Mesodermal cell (in vitro differentiated cells): ENCODE results near the gene TNP1. TPM values are rescaled to one million over a fixed set of nuclear protein-coding genes. Genes with fewer than 3 reads are reported as not detected.

ENCODE experiments used
- H3K27ac ChIP-seq: 2 replicates; pipeline ENCODE4 v1.7.0; 2013; ENCODE audit warnings: mild to moderate bottlenecking, low read depth, low read length, moderate library complexity; ENCODE audit not compliant: severe bottlenecking
- H3K36me3 ChIP-seq: 2 replicates; pipeline ENCODE4 v1.7.1; 2013; ENCODE audit warnings: mild to moderate bottlenecking, low read length, moderate library complexity; ENCODE audit not compliant: control insufficient read depth, insufficient read depth
- H3K4me1 ChIP-seq: one replicate; pipeline ENCODE4 v1.7.1; 2013; ENCODE audit warnings: mild to moderate bottlenecking, low read length; ENCODE audit not compliant: insufficient read depth, control insufficient read depth, poor library complexity, severe bottlenecking
- H3K4me3 ChIP-seq: 2 replicates; pipeline ENCODE4 v1.7.0; 2013; ENCODE audit warnings: low read length, control low read depth, mild to moderate bottlenecking; ENCODE audit not compliant: insufficient read depth, poor library complexity, severe bottlenecking; ENCODE audit errors: extremely low read depth
- H3K9me3 ChIP-seq: 2 replicates; pipeline ENCODE4 v1.7.1; 2013; ENCODE audit warnings: mild to moderate bottlenecking, low read length, moderate library complexity; ENCODE audit not compliant: control insufficient read depth
- WGBS, 2 experiments: methylation state at CpG; one replicate each; pipeline ENCODE4 v1.1.5; 2013; ENCODE audit warnings: missing lambda C conversion rate in 2 of 2; ENCODE audit not compliant: insufficient coverage in 2 of 2; 5-methylcytosine and 5-hydroxymethylcytosine counted together
- polyA plus RNA-seq, 2 experiments: library from polyadenylated mRNA; stranded (reverse); fragments of 50-300 nt; gene quantifications; one replicate each; pipeline ENCODE4 v1.2.3, GENCODE V29; 2013

The TNP1 gene
- polyA plus RNA-seq (2013, experiment 1 of 2): not detected
- not detected for polyA plus RNA-seq (2013, experiment 2 of 2)

- no peaks in the 10 kb centered on the region for H3K9me3 ChIP-seq
- WGBS, 2 experiments: 91 to 95% methylated on average over 6 of the region's 6 CpGs
- H3K4me3 ChIP-seq: no peak within 1 kb of the TSS
- H3K4me1 ChIP-seq: no peaks in the 10 kb centered on the region
- no peak within 1 kb of the TSS for H3K27ac ChIP-seq
- no peaks in the 10 kb centered on the region for H3K36me3 ChIP-seq
Observed at GRCh38 chr2:216859944-216860343, at the start of gene TNP1. Gene TNP1, minus strand, starts transcription at chr2:216860064. Its CDS starts 30 bp downstream, at chr2:216860034.

GRCh38 chr2:216908300-216908699 lies 48.4 kb upstream of the TNP1 start:
- Histone ChIP-seq H3K4me1 (no peaks in the 10 kb centered on the region), H3K36me3 (no peaks in the 10 kb centered on the region), H3K9me3 (peaks cover 5% of the 10 kb centered on the region), H3K4me3 (no peak overlapping the region), H3K27ac (no peak overlapping the region)
- 84% methylated on average over 5 to 6 of the region's 6 CpGs for WGBS, 2 experiments

DNA sequence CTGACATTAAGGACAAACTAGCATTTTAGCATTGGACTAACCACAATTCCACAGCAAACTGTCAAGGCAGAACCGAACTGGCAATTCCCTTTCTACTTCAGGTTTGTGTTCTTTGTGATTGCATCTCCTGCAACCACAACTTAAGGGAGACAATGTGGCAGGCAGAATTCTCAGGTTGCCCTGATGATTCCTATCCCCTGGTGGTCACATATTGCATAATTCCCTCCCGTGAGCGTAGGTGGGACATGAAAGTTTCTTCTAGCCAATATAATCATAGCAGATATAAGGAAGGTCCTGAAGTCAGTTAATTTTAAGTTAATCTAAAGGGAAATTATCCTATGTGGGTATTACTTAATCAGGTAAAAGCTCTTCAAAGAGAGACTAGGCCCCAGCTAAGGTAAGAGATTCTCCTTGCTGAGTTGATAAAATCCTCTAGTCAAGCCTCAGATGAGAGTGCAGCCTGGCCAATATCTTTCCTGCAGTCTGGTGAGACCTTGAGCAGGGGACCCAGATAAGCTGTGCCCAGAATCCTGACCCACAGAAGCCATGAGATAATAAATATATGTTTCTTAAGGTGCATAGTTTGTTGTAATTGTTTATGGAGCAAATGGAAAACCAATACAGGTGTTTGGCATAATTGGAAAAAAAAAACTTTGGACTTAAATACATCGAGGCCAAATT lies 45.9 kb upstream of the TNP1 start:
- no peak overlapping the region for H3K27ac ChIP-seq
- no peak overlapping the region for H3K4me3 ChIP-seq
- WGBS, 2 experiments: 83 to 86% methylated on average over 1 of the region's 4 CpGs
- no peaks in the 10 kb centered on the region for H3K36me3 ChIP-seq
- H3K9me3 ChIP-seq: peaks cover 5% of the 10 kb centered on the region
- no peaks in the 10 kb centered on the region for H3K4me1 ChIP-seq

DNA sequence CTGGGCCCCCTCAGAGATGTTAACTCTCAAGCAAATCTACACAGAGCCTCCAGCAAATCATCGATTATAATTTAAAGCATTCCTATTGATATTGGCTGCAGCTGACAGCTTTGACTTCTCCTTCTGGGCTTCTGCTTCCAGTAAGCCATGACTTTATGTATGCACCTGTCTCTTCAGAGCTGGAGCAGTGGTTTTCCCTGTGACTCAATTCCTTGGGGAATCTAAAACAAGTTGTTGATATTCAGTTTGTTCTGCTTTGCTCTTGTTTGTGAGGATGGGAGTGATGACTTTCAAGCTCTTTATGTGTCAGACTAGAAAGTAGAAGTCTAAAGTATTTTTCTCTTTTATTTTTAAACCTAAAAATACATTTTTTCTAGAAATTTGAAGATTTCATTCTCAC lies 45.1 kb upstream of the TNP1 start:
- no peak overlapping the region for H3K4me3 ChIP-seq
- H3K27ac ChIP-seq: no peak overlapping the region
- peaks cover 5% of the 10 kb centered on the region for H3K9me3 ChIP-seq
- no peaks in the 10 kb centered on the region for H3K36me3 ChIP-seq
- 100% methylated on average over 1 of the region's 1 CpG for WGBS, 2 experiments
- no peaks in the 10 kb centered on the region for H3K4me1 ChIP-seq

GRCh38 chr2:216904554-216904953 lies 44.7 kb upstream of the TNP1 start:
- no CpG with 5 or more reads among the region's 2 CpGs for WGBS, 2 experiments
- H3K4me1 ChIP-seq: no peaks in the 10 kb centered on the region
- peaks cover 5% of the 10 kb centered on the region for H3K9me3 ChIP-seq
- no peak overlapping the region for H3K4me3 ChIP-seq
- H3K36me3 ChIP-seq: no peaks in the 10 kb centered on the region
- no peak overlapping the region for H3K27ac ChIP-seq

DNA sequence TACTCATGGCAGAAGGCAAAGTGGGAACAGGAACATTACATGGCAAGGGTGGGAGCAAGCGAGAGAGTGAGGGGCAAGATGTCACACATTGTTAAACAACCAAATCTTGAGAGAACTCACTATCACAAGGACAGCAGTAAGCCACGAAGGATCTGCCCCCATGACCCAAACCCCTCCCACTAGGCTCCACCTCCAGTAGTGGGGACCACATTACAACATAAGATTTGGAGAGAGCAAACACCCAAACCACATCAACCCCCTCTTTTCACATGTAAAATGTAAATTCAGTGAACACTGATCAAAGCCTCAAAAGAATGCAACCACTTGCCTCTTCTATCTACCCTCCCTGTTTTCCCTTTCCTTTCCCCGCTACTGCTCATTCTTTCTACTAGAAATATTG lies 43.6 kb upstream of the TNP1 start:
- H3K4me1 ChIP-seq: no peaks in the 10 kb centered on the region
- WGBS, 2 experiments: 89 to 95% methylated on average over 2 of the region's 3 CpGs

DNA sequence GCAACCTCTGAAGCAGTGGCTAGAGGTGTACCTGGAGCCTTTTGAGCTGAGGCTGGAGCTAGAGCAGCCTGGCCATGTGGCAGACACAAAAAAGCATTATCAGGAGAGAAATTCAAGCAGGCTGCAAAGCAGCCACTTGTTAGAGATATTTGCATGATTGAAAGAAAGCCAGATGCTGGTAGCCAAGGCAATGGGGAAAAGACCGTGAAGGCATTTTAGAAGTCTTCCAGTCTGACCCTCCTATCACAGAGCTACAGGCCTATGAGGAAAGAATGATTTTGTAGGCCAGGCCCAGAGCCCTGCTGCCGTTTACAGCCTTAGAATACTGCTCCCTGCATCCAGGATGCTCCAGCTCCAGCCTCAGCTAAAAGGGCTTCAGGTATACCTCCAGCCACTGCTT lies 41.4 kb upstream of the TNP1 start:
- Histone ChIP-seq H3K36me3 (no peaks in the 10 kb centered on the region), H3K4me3 (no peak overlapping the region), H3K27ac (no peak overlapping the region), H3K4me1 (no peaks in the 10 kb centered on the region), H3K9me3 (peaks cover 5% of the 10 kb centered on the region)
- 80 to 82% methylated on average over 2 of the region's 2 CpGs for WGBS, 2 experiments

More for the DNA sequence above, 43.6 kb upstream of the TNP1 start:
- H3K9me3 ChIP-seq: peaks cover 5% of the 10 kb centered on the region
- H3K4me3 ChIP-seq: no peak overlapping the region
- H3K27ac ChIP-seq: no peak overlapping the region
- H3K36me3 ChIP-seq: no peaks in the 10 kb centered on the region

- Histone ChIP-seq H3K27ac (no peak overlapping the region), H3K9me3 (peaks cover 5% of the 10 kb centered on the region), H3K4me3 (no peak overlapping the region), H3K4me1 (no peaks in the 10 kb centered on the region), H3K36me3 (no peaks in the 10 kb centered on the region)
Observed at GRCh38 chr2:216900406-216900805, 40.5 kb upstream of the TNP1 start.

DNA sequence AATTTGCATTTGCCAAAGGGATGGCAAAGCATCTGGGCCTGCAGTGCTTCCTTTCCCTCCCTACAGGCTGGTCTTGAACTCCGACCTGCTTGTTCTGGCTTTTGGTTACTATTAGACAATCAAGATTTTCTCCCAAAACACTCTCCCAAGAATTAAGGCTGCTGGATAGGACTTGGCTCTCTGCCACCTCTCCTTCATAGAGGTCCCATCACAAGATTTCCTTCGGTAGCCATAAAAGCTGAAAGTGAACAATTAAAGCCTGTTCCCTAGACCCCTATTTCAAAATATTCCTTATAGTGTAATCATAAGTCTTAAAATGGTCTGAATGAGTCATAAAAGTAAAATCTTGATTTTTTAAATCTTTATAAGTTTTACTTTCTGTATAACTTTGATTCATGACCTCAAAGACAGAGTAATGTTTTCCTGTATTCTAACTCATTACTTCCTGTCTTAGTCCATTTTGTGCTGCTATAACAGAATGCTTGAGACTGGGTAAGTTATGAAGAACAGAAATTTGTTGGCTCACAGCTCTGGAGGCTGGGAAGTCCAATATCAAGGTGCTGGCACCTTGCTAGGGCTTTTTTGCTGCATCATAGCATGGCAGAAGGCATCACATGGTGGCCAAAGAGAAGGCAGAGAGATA lies 37.8 kb upstream of the TNP1 start:
- Histone ChIP-seq H3K9me3 (no peaks in the 10 kb centered on the region), H3K36me3 (no peaks in the 10 kb centered on the region), H3K4me1 (no peaks in the 10 kb centered on the region), H3K4me3 (no peak overlapping the region), H3K27ac (no peak overlapping the region)
- 100% methylated on average over 1 of the region's 2 CpGs; no CpG with 5 or more reads in 1 of the 2 experiments for WGBS, 2 experiments

GRCh38 chr2:216890138-216890537 lies 30.3 kb upstream of the TNP1 start:
- Histone ChIP-seq H3K36me3 (no peaks in the 10 kb centered on the region), H3K27ac (no peak overlapping the region), H3K4me3 (no peak overlapping the region), H3K9me3 (no peaks in the 10 kb centered on the region), H3K4me1 (no peaks in the 10 kb centered on the region)
- no CpG with 5 or more reads among the region's 2 CpGs for WGBS, 2 experiments
